ENCODE measurements around the gene KCNH5.

DNA sequence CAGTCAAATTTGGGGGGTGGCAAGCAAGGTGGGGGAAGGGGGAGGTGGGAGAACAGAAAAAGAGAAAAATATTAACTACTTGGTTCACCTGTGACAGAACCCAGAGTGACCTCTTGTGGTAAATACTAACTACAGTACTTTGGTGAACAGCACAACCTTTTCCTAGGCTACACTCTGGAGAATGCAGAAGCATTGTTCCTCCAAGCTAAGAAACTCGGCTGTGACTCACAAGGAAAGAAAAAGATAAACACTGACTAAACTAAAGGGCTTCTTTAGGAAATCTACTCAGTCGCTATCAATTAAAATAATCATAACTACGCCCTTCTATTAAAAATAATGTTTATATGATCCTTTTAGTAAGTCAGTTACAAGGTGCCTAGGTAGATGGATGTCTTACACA lies 5.4 kb downstream of the KCNH5 start:
- TF ChIP-seq, protein P1, sequence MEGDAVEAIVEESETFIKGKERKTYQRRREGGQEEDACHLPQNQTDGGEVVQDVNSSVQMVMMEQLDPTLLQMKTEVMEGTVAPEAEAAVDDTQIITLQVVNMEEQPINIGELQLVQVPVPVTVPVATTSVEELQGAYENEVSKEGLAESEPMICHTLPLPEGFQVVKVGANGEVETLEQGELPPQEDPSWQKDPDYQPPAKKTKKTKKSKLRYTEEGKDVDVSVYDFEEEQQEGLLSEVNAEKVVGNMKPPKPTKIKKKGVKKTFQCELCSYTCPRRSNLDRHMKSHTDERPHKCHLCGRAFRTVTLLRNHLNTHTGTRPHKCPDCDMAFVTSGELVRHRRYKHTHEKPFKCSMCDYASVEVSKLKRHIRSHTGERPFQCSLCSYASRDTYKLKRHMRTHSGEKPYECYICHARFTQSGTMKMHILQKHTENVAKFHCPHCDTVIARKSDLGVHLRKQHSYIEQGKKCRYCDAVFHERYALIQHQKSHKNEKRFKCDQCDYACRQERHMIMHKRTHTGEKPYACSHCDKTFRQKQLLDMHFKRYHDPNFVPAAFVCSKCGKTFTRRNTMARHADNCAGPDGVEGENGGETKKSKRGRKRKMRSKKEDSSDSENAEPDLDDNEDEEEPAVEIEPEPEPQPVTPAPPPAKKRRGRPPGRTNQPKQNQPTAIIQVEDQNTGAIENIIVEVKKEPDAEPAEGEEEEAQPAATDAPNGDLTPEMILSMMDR (conservative IDR thresholded peaks at IDR 0.05; ENCODE audit: low read length) = peak; percentile 66
- TF ChIP-seq EZH2phosphoT487 (IDR thresholded peaks at IDR 0.05; ENCODE audit: borderline replicate concordance, low read depth, low read length) = no peak

All from OCI-LY7 (cell line).